Nephron progenitor cell (in vitro differentiated cells): ENCODE data around the gene NFATC1.
A peak's percentile ranks its signal among the peaks of the same experiment; 100 is the strongest.

ENCODE experiments used
- DNase-seq: peaks from one replicate; pipeline ENCODE4 v3.0.0; 2021
- H3K27ac Mint-ChIP-seq: 2 replicates; pipeline ENCODE4 v1.8.0; 2021; ENCODE audit warnings: mild to moderate bottlenecking, moderate library complexity, mixed read lengths
- H3K27me3 Mint-ChIP-seq: 2 replicates; pipeline ENCODE4 v1.8.0; 2021; ENCODE audit warnings: mild to moderate bottlenecking, low read depth, mixed read lengths; ENCODE audit not compliant: poor library complexity
- H3K36me3 Mint-ChIP-seq: 2 replicates; pipeline ENCODE4 v1.8.0; 2021; ENCODE audit warnings: low read depth, mixed read lengths
- H3K4me1 Mint-ChIP-seq: 2 replicates; pipeline ENCODE4 v1.8.0; 2021; ENCODE audit warnings: mixed read lengths
- H3K4me3 Mint-ChIP-seq: 2 replicates; pipeline ENCODE4 v1.8.0; 2021; ENCODE audit warnings: mild to moderate bottlenecking, moderate library complexity, mixed read lengths
- H3K9me3 Mint-ChIP-seq: 2 replicates; pipeline ENCODE4 v1.8.0; 2021; ENCODE audit warnings: mild to moderate bottlenecking, moderate library complexity, mixed read lengths
- CTCF ChIP-seq: fragments of 200-600 bp; sonication (generic); IDR thresholded peaks from 2 replicates; pipeline ENCODE4 v1.5.0; 2021; ENCODE audit warnings: antibody characterized with exemption

NFATC1 gene

GRCh38 chr18:79409313-79409712 lies 13.6 kb downstream of the NFATC1 start:
- Mint-ChIP-seq H3K4me1 (peaks cover 57% of the 10 kb centered on the region), H3K27ac (no peak overlapping the region), H3K4me3 (no peak overlapping the region), H3K9me3 (peaks cover 4% of the 10 kb centered on the region), H3K36me3 (peaks cover 43% of the 10 kb centered on the region), H3K27me3 (peaks cover 5% of the 10 kb centered on the region)
- no peak for DNase-seq
- no peak for TF ChIP-seq CTCF

GRCh38 chr18:79410171-79410641 lies 14.5 kb downstream of the NFATC1 start:
- DNase-seq = no peak
- Mint-ChIP-seq H3K9me3 (peaks cover 4% of the 10 kb centered on the region), H3K4me3 (no peak overlapping the region), H3K27me3 (peaks cover 4% of the 10 kb centered on the region), H3K27ac (no peak overlapping the region), H3K36me3 (peaks cover 48% of the 10 kb centered on the region), H3K4me1 (peaks cover 50% of the 10 kb centered on the region)
- no peak for TF ChIP-seq CTCF

- no peak for DNase-seq
- Mint-ChIP-seq H3K4me3 (no peak overlapping the region), H3K9me3 (peaks cover 4% of the 10 kb centered on the region), H3K4me1 (peaks cover 44% of the 10 kb centered on the region), H3K27ac (no peak overlapping the region), H3K36me3 (peaks cover 47% of the 10 kb centered on the region), H3K27me3 (peaks cover 4% of the 10 kb centered on the region)
- TF ChIP-seq CTCF = no peak
These were observed 15.2 kb downstream of the NFATC1 start for GRCh38 chr18:79410731-79411613.

GRCh38 chr18:79411614-79412526 lies 16.1 kb downstream of the NFATC1 start:
- Mint-ChIP-seq H3K36me3 (peaks cover 42% of the 10 kb centered on the region), H3K9me3 (peaks cover 4% of the 10 kb centered on the region), H3K27ac (no peak overlapping the region), H3K4me1 (peaks cover 46% of the 10 kb centered on the region), H3K27me3 (peaks cover 4% of the 10 kb centered on the region), H3K4me3 (peak overlapping the region; percentile 52)
- no peak for DNase-seq
- no peak for TF ChIP-seq CTCF

GRCh38 chr18:79413025-79413424 lies 17.3 kb downstream of the NFATC1 start:
- H3K36me3 Mint-ChIP-seq = peaks cover 36% of the 10 kb centered on the region
- H3K27ac Mint-ChIP-seq = peak overlapping the region; percentile 48
- peaks cover 4% of the 10 kb centered on the region for H3K27me3 Mint-ChIP-seq
- TF ChIP-seq CTCF = no peak
- H3K4me3 Mint-ChIP-seq = no peak overlapping the region
- no peak for DNase-seq
- H3K4me1 Mint-ChIP-seq = peaks cover 38% of the 10 kb centered on the region
- no peaks in the 10 kb centered on the region for H3K9me3 Mint-ChIP-seq
